ENCODE results near the gene RBM28. TPM values are rescaled to one million over a fixed set of nuclear protein-coding genes. Genes with fewer than 3 reads are reported as not detected.
"Not testable (repeated sequence)": the region's sequence is repeated elsewhere in the genome, so short reads cannot be mapped to it uniquely, and the experiment has no call there.

Gene RBM28
- total RNA-seq, 1 experiment from 2014 or later, result 71.4 TPM

- Histone ChIP-seq H3K27me3 (replicated peaks; ENCODE audit: control insufficient read depth, insufficient read depth, low read length) (no peaks in the 10 kb centered on the region), H3K4me1 (peaks cover 6% of the 10 kb centered on the region), H3K36me3 (ENCODE audit: control insufficient read depth, insufficient read depth, low read length) (no peaks in the 10 kb centered on the region), H3K9me3 (peaks cover 3% of the 10 kb centered on the region; the same call in 1 of the 2 replicates), H3K4me3 (ENCODE audit: low read depth, low read length) (no peak overlapping the region)
- Mint-ChIP-seq H3K4me3 (ENCODE audit: unreplicated experiment) (no peak overlapping the region), H3K36me3 (ENCODE audit: insufficient read depth, unreplicated experiment) (peaks cover 33% of the 10 kb centered on the region), H3K27ac (ENCODE audit: unreplicated experiment) (no peak overlapping the region), H3K27me3 (ENCODE audit: insufficient read depth, unreplicated experiment) (no peaks in the 10 kb centered on the region), H3K9me3 (ENCODE audit: unreplicated experiment) (peaks cover 5% of the 10 kb centered on the region), H3K4me1 (ENCODE audit: low read depth, unreplicated experiment) (peaks cover 4% of the 10 kb centered on the region)
- CTCF ChIA-PET, result interaction anchor here (1.5 kb wide), 1 partner anchor 85 kb away, joined by 3 read pairs; no protein-coding TSS in a partner anchor
- BruUV-seq (replicated peaks), result no TSS peak
- POLR2A ChIA-PET, result interaction anchor here (0.6 to 0.7 kb wide), 2 partner anchors 24 to 663 kb away, joined by 3 to 4 read pairs; no protein-coding TSS in a partner anchor
- no peak for DNase-seq
- TF ChIP-seq CTCF (IDR thresholded peaks at IDR 0.05; ENCODE audit: insufficient read depth in 1 of 2, low read depth in 1 of 2, low read length in 1 of 2, severe bottlenecking in 1 of 2, unreplicated experiment in 1 of 2), result no peak
- intact Hi-C loops (cut with micrococcal nuclease; ENCODE audit: unreplicated experiment), result no loop called here
Measured at GRCh38 chr7:128303133-128303532, 40.6 kb downstream of the RBM28 start.

DNA sequence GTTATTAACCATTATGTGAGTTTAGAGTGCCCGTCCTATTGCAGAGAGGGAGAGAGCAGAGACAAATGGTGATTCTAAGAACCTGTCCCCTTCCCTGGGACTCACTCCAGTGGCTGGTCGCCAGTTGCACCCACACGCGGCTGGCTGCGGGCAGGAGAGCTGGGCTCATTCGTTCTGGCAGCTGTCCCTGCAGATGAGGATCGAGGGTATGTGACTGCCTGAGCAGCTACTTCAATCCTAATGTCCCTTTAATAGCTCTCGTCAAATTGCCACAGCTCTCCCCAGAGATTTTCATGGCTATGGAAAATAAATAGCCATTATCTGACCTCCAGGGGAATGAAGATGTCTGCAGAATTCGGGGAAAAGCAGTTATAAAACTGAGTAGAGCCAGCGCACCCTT, 41.6 kb downstream of the RBM28 start:
- no peaks in the 10 kb centered on the region for H3K36me3 ChIP-seq (ENCODE audit: control insufficient read depth, insufficient read depth, low read length)
- CTCF ChIA-PET, result interaction anchor here (1.5 kb wide), 1 partner anchor 86 kb away, joined by 3 read pairs; no protein-coding TSS in a partner anchor
- H3K27me3 ChIP-seq (replicated peaks; ENCODE audit: control insufficient read depth, insufficient read depth, low read length), result no peaks in the 10 kb centered on the region
- Mint-ChIP-seq H3K9me3 (ENCODE audit: unreplicated experiment) (peaks cover 9% of the 10 kb centered on the region), H3K27ac (ENCODE audit: unreplicated experiment) (no peak overlapping the region), H3K27me3 (ENCODE audit: insufficient read depth, unreplicated experiment) (no peaks in the 10 kb centered on the region), H3K36me3 (ENCODE audit: insufficient read depth, unreplicated experiment) (peaks cover 25% of the 10 kb centered on the region), H3K4me3 (ENCODE audit: unreplicated experiment) (no peak overlapping the region), H3K4me1 (ENCODE audit: low read depth, unreplicated experiment) (peaks cover 6% of the 10 kb centered on the region)
- intact Hi-C loops (cut with micrococcal nuclease; ENCODE audit: unreplicated experiment), result no loop called here
- POLR2A ChIA-PET, result no interaction called here
- no TSS peak for BruUV-seq (replicated peaks)
- peaks cover 3% of the 10 kb centered on the region; the same call in 1 of the 2 replicates for H3K9me3 ChIP-seq
- DNase-seq, result no peak
- no peak for TF ChIP-seq CTCF (IDR thresholded peaks at IDR 0.05; ENCODE audit: insufficient read depth in 1 of 2, low read depth in 1 of 2, low read length in 1 of 2, severe bottlenecking in 1 of 2, unreplicated experiment in 1 of 2)
- H3K4me3 ChIP-seq (ENCODE audit: low read depth, low read length), result no peak overlapping the region
- peaks cover 8% of the 10 kb centered on the region for H3K4me1 ChIP-seq

DNA sequence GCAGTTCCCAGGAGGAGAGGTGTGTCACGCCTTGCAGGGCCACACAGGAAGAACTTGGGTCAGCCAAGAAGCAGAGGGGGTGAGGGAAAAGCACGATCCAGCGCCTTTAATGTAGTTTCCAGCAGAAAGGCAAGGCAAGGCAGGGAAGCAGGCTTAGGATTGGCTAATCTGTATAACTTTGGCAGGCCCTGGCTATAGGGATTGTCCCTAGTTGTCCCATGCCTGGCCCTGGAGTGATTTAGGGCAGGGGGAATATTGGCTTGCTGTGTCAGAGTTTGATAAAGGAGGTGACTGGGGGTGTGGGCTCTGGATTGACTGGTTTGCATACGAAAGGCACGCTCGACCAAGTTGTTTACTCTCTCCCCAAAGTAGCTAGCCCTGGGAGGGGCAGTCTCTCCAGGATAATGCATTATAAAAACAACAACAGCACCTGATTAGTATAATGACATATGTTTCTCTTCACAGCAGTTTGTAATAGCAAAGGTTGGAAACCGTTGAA, 44.5 kb downstream of the RBM28 start:
- Mint-ChIP-seq H3K4me3 (ENCODE audit: unreplicated experiment) (no peak overlapping the region), H3K9me3 (ENCODE audit: unreplicated experiment) (peaks cover 9% of the 10 kb centered on the region), H3K36me3 (ENCODE audit: insufficient read depth, unreplicated experiment) (no peaks in the 10 kb centered on the region), H3K4me1 (ENCODE audit: low read depth, unreplicated experiment) (peaks cover 6% of the 10 kb centered on the region), H3K27ac (ENCODE audit: unreplicated experiment) (no peak overlapping the region), H3K27me3 (ENCODE audit: insufficient read depth, unreplicated experiment) (no peaks in the 10 kb centered on the region)
- H3K9me3 ChIP-seq, result peaks cover 3% of the 10 kb centered on the region; the same call in 1 of the 2 replicates
- no peak overlapping the region for H3K4me3 ChIP-seq (ENCODE audit: low read depth, low read length)
- no peak for TF ChIP-seq CTCF (IDR thresholded peaks at IDR 0.05; ENCODE audit: insufficient read depth in 1 of 2, low read depth in 1 of 2, low read length in 1 of 2, severe bottlenecking in 1 of 2, unreplicated experiment in 1 of 2)
- peaks cover 8% of the 10 kb centered on the region for H3K4me1 ChIP-seq
- ChIA-PET POLR2A (no interaction called here), CTCF (no interaction called here)
- intact Hi-C loops (cut with micrococcal nuclease; ENCODE audit: unreplicated experiment), result loop anchor here (5.0 kb wide), 1 partner anchor 42 kb away; no protein-coding TSS in a partner anchor
- H3K27me3 ChIP-seq (replicated peaks; ENCODE audit: control insufficient read depth, insufficient read depth, low read length), result no peaks in the 10 kb centered on the region
- no peak for DNase-seq
- BruUV-seq (replicated peaks), result no TSS peak
- H3K36me3 ChIP-seq (ENCODE audit: control insufficient read depth, insufficient read depth, low read length), result no peaks in the 10 kb centered on the region

GRCh38 chr7:128298004-128298403, 45.7 kb downstream of the RBM28 start:
- H3K36me3 Mint-ChIP-seq (ENCODE audit: insufficient read depth, unreplicated experiment); H3K4me1 Mint-ChIP-seq (ENCODE audit: low read depth, unreplicated experiment); BruUV-seq (replicated peaks); H3K27me3 ChIP-seq (replicated peaks; ENCODE audit: control insufficient read depth, insufficient read depth, low read length); POLR2A ChIA-PET; H3K4me3 ChIP-seq (ENCODE audit: low read depth, low read length); H3K36me3 ChIP-seq (ENCODE audit: control insufficient read depth, insufficient read depth, low read length); H3K4me3 Mint-ChIP-seq (ENCODE audit: unreplicated experiment); H3K4me1 ChIP-seq; H3K9me3 ChIP-seq; H3K9me3 Mint-ChIP-seq (ENCODE audit: unreplicated experiment); H3K27me3 Mint-ChIP-seq (ENCODE audit: insufficient read depth, unreplicated experiment); CTCF ChIA-PET: not testable (repeated sequence)
- intact Hi-C loops (cut with micrococcal nuclease; ENCODE audit: unreplicated experiment), result loop anchor here (5.0 kb wide), 1 partner anchor 41 kb away; no protein-coding TSS in a partner anchor
- H3K27ac Mint-ChIP-seq (ENCODE audit: unreplicated experiment), result peak overlapping the region; percentile 14
- DNase-seq, result peak in 1 of 2 experiments; percentile 27

All from Caco-2 (cell line).